HG02943 (cell line): ENCODE results near the gene CHST11.

Experiments used
- ATAC-seq: cut with Tn5 transposase; IDR thresholded peaks from one replicate; pipeline ENCODE4 v1.9.1; 2021; ENCODE audit warnings: mild to moderate bottlenecking, low read depth, moderate library complexity; ENCODE audit not compliant: unreplicated experiment

Gene CHST11

GRCh38 chr12:104456417-104456949 lies at the start of gene CHST11:
CHST11 (plus strand) TSS chr12:104456948.
- ATAC-seq, result peak; percentile 56

DNA sequence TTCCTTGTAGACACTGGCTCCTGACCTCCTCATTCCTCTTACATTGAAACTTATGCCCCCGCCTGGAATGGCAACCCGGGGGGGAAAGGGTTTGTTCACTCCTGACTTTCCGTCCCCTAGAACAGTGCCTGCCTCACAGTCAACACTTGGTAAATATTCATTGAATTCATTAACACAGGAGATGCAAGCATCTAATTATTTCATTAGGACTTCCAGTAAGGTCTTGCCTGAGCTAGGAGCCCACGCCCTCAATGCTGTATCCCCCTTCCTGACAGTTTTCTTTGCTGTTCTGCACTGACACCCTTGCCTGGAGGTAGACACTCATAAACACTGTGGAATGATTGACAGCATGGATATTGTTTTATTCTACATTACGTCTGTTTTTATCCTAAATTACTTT lies 49.3 kb upstream of the CHST11 start:
- ATAC-seq, result no peak

DNA sequence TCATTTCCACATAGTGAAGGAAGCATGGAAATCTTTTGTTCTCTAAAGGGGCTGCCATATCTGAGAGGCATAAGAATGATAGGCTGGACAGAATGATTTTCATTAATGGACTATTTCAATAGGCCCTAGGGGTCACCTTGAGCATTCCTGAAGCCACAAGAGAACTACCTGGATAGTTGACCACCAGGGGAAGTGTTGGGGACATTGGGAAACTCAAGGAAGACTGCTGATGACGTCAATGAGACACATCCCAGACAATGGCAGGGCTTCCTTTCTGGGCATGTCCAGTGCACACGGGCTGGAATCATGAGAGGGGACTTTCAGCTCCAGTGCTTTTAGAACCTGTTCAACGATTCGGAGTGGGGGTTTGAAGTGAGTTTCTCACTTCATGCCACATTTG lies 48.8 kb upstream of the CHST11 start:
- ATAC-seq, result no peak

GRCh38 chr12:104410326-104410725 lies 46.4 kb upstream of the CHST11 start:
- no peak for ATAC-seq

GRCh38 chr12:104410786-104411185 lies 46.0 kb upstream of the CHST11 start:
- no peak for ATAC-seq

GRCh38 chr12:104411826-104412641 lies 44.7 kb upstream of the CHST11 start:
- no peak for ATAC-seq

DNA sequence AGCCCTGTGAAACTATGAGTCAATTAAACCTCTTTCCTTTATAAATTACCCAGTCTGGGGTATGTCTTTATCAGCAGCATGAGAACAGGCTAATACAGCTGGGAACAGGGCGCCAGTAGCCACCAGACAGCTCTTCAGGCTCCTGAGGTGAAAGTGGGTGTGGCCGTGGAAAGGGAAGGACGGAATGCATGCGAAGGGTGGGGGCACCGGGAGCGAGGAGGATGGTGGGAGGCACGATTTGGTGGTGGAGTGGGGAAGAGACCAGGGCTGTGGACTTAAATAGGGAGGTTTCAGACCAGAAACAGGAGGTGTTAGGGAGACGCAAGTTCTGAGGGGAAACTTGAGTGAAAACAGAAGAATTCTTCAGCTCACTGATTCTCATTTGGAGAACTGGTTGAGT lies 44.1 kb upstream of the CHST11 start:
- ATAC-seq, result no peak

DNA sequence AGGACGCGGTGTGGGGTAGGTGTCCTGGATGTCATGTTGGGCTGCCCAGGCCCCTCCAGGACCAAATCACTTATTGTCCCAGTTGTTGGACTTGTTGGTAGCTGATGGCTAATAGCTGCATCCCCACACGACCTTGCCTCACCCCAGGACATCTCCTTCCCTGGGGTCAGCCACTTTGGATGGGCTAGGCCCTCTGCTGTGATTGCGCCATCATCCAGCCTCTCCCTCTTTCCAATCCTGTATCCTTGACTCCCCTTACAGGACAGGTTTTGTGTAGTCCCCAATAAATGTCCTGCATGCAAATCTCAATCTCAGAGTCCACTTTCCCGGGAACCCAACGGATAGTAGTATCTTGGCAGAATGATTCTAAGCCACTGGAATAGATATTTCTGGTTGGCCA lies 43.4 kb upstream of the CHST11 start:
- no peak for ATAC-seq

DNA sequence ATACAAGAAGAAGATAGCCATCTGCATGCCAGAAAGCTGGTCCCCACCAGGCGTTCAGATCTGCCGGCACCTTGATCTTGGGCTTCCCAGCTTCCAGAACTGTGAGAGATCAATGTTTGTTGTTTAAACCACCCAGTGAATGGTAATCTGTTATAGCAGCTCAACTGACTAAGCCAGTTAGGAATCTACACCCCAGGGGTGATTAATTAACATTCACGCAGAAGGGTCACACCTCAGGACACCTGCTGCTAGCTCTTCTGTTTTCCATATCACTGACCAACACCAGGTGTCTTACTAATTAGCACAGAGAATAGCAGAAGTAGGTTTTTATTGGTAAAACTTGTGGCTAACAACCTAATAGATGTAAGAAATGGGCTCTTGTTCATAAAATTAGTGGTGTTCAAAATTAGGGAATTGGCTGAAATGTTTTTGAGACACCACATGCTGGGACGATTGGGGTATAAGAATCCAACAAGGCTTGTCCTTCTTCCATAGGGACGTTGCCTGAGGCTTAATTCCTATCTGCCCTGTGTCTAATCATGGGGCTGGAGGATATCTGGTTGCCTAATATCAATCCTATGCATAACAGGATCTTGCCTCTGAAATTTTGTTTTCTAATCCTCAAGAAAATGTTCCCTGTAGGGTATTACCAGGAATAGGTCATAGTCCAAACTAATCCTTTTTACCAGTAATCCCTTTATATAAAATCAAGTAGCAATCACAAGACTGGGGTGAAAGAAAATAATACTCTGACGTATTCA lies 42.0 kb upstream of the CHST11 start:
- ATAC-seq, result no peak

GRCh38 chr12:104415342-104415980 lies 41.3 kb upstream of the CHST11 start:
- ATAC-seq, result no peak

DNA sequence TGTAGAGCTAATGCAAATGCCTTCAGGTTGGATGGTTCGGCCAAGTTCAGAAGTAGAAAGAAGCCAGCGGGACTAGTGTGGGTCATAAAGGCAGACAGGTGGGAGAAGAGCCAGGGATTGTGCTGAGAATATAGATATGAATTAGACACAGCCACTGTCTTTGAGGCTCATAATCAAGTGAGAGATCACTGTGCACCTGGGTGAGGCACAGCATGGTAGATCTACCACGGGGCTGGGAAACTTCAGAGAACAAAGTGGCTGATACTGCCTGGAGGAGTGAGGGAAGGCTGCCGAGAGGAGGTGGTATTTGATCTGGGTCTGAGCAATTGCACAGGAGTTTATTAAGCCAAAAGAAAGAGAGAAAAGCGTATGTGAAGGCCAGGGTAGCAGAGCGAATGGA lies 40.6 kb upstream of the CHST11 start:
- ATAC-seq, result no peak

- ATAC-seq, result no peak
These were observed 40.2 kb upstream of the CHST11 start for GRCh38 chr12:104416585-104416984.

GRCh38 chr12:104419717-104420116 lies 37.0 kb upstream of the CHST11 start:
- no peak for ATAC-seq

- no peak for ATAC-seq
These were observed 35.9 kb upstream of the CHST11 start for GRCh38 chr12:104420868-104421267.

GRCh38 chr12:104421343-104421742 lies 35.4 kb upstream of the CHST11 start:
- ATAC-seq, result no peak

GRCh38 chr12:104422441-104422840 lies 34.3 kb upstream of the CHST11 start:
- no peak for ATAC-seq

GRCh38 chr12:104423273-104423672 lies 33.5 kb upstream of the CHST11 start:
- ATAC-seq, result no peak

DNA sequence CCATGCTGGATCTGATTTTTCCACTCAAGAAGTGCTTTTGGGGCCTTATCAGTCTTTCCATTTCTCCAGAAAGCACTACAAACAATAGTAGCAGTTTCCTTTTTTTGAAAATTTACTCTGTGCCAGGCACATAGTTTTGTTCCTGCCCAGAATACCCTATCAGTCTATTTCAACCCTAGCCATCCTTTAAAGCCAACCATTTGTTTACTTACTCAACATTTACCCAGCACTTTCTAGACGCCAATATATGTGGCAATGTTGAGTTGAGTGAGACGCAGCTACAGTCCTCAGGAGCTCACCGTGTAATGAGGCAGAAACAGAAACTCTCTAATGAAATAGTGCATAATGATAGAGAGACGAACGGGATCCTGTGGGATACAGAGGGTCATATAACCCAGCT lies 32.9 kb upstream of the CHST11 start:
- ATAC-seq, result no peak

GRCh38 chr12:104424955-104425354 lies 31.8 kb upstream of the CHST11 start:
- no peak for ATAC-seq

DNA sequence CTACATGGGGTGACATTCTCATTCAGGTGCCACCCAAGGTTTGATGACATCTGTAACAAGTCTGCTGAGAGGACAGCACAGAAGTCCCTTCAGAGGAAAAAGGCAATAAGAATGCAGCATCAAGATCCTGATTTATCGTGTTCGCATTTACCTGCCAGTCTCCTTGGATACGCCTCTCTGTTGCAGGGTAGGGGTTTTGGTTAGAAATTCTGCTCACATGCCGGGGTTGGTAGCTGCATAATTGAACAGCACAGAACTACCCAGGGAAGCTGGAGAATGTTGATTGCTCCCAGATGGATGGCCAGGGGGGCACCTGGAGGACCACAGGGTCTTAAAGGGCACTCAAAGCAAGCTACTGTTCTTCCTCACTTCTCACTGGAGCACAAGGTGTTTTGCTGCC lies 31.1 kb upstream of the CHST11 start:
- ATAC-seq, result no peak

GRCh38 chr12:104426926-104427546 lies 29.7 kb upstream of the CHST11 start:
- no peak for ATAC-seq
